DMS79 treated with DMSO at 0.1 percent for 48 hours (cell line): Measurements from ENCODE around the gene ITM2A.

Experiments used
- DNase-seq: peaks from one replicate; lab custom pipeline; 2025; lab: John Stamatoyannopoulos, UW

The ITM2A gene

DNA sequence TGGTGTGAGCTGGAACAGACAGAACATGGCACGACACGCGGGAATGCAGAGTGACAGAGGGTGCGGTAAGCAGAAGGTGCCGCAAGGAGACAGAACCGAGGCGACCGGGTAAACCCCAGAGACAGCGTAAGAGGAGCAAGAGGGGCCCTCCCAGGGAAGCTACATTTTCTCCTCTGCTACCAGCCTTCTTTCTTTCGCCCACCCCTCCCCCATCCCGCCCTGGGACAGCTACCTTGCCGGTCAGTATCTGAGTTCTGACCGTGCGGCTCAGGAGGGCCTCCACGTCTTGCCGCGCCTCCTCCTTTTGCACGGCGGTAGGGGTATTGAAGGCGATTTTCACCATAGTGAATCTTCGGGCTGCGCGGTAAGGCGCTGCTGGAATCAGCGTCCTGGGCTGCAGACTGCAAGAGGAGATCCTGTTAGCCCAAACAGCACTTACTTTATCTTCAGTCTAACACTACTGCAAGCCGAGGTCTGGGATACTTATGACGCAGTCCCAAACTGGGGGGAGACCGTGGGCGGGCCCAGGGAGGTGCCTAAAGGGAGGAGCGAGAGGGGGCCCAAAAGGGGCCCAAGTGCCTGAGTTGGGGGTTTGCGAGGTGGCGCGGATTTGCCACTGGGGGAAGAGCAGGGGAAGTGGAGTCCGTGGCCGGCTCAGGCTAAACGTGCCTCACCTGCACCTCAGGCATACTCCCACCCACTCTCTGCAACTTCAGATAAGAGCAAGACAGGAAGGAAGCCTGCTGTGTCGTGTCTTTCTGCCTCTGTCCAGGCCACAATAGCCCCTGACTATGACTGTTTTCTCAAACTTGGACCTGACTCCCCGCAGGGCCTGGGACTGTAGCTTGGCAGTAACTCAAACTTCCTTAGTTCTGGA is at the start of gene ITM2A:
TSS of gene ITM2A (minus strand) at position 462 of the 877 bp plus-strand sequence. CDS start at position 343, 119 bp downstream.
- no peak for DNase-seq

DNA sequence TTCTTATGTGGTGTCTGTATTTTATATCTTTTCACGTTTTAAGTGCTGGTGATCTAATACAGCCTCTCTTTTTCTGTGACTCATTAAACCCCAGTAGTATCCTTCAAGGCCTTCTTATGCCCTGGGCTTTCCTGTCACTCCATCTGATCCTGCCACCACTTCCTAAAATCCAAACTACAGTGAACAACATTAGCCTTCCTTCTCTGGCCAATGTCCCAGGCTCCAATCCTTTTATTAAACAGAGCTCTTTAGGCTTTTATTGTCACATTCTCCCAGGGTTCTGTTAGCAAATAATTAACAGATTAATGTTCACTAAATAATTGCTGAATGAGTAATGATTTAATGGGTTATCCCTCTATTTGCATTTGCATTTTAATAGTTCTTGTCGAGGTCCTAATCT is 47.9 kb upstream of the ITM2A start:
- no peak for DNase-seq

DNA sequence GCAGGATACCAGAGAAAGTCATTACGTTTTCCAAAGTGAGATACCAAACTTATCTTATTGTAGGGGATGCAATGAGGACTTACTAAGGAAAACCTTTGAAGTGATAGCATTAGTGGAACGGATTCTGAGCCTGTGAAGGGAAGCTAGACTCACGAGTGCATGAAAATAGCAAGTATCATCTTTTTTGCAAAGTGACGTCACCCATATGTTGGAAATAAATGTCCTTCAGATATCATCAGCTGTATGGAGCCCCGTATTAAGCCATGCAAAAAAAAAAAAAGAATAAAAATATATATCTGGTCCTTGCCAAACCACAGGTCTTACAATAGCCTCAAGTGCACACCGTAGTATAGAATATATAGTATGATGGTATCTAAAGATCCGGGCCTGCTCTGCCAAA is 46.8 kb upstream of the ITM2A start:
- DNase-seq = no peak

DNA sequence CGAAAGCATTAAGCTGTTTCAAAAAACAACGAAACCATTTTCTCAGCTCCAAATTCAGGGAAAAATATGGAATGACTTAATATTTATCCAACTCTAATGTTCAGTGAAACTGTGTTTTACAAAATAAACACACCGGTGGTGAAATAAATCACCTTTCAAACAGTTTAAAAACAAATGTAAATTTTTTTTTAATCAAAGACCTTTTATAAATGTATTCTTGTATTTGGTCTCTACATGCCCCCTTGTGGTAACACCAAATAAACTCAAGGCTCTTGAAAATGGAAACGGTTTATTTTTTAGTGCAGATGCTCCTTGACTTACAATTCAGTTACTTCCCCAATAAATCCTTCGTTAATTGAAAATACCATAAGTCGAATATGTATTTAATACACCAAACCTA is 45.8 kb upstream of the ITM2A start:
- DNase-seq = no peak

DNA sequence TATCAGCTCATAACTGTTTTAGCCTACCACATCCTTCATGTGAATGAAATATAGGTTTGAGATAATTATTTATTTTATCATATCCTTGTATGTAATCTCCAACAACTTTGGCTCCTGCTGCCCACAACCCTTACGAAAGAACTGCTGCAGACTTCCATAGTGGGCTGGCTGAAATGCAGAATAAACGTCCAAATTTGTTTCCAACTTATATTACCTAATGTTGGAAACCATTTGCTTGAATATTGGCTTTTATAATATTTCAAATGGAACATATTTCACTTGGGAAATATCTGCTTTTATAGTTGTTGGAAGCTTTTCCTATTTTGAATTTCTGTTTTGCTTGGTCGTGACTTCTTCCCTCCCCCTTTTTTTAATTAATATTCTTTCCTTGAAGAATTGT is 45.0 kb upstream of the ITM2A start:
- DNase-seq = no peak

DNA sequence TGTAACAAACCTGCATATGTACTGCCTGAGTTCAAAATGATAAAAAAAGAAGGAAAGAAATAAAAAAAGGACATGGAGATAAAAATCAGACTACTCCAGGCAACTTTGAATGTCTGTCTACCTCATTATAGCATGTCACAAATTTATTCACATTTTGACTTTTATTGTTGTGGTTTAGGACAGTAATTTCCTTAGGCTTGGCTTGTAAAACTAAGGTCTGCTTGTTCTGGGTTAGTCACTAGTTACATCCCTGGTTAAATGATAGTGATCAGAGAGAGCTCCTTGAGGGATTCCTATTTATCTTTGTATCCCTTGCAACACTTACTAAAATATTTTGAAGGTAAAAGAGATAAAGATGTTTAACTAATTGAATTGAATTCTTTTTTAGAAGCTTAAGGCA is 42.5 kb upstream of the ITM2A start:
- no peak for DNase-seq

DNA sequence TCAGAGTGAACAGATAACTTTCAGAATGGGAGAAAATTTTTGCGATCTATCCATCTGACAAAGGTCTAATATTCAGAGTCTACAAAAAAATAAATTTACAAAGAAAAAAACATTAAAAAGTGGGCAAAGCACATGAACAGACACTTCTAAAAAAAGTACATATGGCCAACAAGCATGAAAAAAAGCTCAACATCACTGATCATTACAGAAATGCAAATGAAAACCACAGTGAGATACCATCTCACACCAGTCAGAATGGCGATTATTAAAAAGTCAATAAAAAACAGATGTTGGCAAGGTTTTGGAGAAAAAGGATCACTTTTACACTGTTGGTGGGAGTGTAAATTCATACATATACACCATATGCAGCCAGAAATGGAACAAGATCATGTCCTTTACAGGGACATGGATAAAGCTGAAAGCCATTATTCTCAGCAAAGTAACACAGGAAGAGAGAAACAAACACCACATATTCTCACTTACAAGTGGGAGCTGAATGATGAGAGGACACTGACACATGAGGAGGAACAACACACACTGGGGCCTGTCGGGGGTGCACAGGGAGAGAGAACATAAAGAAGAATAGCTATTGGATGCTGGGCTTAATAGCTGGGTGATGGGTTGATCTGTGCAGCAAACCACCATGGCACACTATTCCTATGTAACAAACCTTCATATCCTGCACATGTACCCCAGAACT is 41.6 kb upstream of the ITM2A start:
- DNase-seq = no peak

DNA sequence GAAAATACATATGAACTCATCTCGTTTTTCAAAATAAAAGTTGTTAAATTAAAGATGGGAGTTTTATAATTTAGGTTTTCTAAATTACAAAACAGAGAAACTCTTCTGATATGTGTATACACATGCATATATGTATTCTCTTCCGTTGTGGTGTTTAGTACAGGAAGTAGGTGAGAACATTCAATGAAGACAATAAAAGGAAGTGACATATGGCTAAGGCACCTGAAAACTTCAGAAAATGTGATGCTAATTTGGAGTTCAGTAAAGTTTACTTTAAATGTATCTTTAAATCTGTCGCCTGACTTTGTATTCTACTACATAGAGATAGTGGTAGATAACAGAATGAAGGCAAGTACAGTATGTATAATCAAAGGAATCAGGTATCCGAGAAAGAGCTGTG is 33.5 kb upstream of the ITM2A start:
- no peak for DNase-seq

DNA sequence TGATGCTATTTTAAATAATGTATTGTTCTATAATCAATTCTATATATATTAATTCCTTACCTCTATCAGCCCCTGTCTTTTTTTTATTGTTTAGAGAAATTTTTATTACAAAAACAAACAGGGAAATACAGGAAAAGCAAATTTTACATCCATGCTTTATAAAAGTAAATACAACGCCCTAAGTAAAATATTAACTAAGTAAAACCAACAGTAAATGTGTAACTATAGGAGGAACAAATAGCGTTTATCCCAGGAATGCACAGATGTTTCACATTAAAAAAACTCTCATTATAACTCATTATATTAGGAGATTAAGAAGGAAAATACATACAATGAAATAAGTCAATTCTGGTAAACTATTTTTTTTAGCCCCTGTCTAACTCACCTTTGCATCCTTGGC is 8.2 kb upstream of the ITM2A start:
- DNase-seq = no peak

DNA sequence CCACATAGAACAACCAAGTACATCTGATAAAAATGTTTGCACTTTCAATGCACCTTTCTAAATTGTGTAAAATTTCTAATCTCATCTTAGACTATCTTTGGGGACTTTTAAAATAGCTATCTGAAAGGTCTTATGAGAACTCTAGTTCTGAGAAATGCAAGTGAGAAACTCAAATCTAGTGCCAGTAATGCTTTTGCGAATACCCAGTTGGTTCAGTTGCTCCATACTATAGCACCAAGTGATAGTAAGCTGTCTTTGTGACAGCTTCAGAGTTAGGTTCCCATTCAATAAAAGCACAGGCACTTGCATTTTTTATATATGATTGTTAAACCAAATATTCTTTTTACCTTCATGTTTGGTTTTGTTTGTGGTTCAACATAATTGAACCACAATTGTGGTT is 4.5 kb upstream of the ITM2A start:
- DNase-seq = no peak

DNA sequence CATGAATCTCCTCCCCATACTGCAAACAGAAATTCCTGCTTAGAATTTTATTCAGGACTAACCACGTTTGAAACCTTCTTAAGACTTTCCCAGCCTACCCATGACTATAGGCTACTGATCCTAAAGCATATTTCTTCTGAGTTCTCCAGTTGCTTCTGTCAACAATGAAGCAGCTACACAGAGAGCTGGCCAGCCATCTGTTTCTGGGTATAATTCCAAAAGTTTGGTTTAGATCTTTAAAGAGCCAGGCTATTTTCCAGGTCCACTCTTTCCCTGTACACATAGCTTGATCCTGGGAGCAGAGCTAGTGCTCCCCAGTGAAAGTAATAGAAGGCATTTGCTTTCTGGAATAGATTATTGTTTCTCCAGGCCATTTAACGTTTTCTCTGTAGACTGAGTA is 4.0 kb upstream of the ITM2A start:
- DNase-seq = no peak

DNA sequence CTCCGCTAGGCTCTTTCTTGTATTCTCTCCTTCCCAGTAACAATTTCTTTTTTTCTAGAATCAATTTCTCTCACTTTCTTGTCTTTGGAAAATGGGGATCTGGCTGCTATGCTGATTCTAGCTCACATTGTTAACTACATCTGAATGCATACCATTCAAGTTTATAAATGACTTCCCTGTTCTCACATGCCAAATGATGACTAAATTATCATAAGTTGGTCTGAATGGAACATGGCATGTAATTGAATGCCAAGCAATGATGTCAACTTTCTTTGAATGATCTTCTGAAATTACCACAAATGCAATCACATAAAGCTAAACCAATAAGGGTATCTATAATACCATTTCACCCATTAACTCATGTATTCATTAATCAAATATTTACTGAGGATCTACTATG is 2.7 kb upstream of the ITM2A start:
- no peak for DNase-seq

DNA sequence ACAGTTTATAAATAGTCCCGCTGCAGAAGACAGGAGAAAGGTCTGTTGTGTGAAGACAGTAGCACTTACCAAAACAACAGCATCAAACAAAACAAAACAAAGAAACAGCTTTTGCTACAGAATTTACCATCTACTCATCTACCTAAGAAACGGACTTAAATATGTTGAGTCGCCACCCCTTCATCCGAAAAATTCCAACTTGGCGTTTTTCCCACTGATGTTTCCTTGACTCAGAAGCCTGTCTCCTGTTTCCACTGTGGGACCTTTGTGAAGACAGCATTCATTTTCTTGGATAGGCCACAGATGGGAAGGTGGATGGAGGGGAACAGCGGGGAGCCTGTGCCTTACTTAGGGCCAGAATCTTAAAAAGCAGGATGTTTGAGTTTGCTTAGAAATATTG is 1.3 kb upstream of the ITM2A start:
- DNase-seq = no peak

DNA sequence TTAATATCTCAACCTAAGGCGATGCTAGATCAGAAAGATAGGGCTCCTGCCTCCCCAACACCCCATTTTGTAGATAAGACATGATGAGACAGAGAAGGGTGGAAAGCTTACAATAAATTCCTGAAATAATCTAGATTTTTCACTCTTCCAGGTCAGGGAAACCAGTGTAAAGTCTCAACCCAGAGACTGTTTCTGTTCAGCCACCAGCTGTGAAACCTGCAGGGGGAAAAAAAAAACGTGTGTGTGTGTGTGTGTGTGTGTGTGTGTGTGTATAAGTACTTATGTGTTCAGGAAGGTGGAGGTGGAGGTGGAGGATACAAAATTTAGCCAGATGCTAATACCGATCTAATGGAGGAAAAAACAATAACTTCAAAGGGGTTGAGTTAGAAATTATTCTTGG is 773 bp upstream of the ITM2A start:
- no peak for DNase-seq

DNA sequence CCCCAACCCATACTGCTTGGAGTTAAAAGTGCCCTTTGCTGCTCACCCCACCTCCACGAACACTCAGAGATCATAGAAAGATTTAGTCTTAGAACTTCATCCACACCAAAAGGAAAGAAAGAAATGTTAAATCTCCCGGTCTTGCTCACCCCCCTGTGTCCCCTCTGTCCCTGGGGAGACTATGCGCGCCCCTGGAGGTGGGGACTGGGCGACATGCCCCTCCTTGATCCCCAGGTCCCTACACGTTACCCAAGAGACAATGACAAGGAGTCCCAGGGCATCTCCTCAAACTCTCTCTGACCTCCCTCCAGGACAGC is 620 bp downstream of the ITM2A start:
- no peak for DNase-seq

DNA sequence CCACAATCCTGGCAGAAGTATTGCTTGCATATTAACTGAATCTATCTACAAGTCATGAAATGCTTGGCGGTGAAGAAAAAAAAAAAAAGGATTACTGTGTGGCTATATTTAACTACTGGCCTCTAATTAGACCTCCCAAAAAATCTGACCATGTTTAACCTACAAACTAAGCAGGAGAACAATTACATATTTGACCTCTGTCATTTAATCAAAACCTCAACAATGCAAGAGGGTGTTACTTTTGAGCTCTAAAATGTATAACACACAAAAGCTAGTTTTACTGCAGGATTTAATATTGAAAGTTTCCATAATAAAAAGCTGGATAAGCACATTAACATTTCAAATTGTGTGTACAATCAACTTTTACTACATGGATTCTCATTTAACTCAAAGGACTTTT is 1.5 kb downstream of the ITM2A start:
- DNase-seq = no peak

DNA sequence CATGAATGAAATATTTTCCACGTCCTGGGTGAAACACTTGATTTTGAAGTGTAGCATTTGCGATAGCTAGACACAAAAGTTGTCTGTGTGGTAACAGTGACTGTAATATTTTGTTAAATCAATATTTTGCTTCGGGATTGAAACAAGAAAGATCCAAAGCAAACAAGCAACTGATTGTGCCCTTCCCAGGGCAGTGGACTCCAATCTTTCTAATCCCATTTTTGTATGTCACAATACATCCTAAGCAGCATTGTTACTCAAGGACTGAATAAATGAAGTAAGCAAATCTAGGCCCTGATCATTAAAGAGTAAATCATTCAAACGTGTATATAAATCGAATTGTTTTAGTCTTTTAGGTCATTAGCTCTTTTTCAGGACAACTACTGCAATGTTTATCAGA is 2.8 kb downstream of the ITM2A start:
- no peak for DNase-seq

DNA sequence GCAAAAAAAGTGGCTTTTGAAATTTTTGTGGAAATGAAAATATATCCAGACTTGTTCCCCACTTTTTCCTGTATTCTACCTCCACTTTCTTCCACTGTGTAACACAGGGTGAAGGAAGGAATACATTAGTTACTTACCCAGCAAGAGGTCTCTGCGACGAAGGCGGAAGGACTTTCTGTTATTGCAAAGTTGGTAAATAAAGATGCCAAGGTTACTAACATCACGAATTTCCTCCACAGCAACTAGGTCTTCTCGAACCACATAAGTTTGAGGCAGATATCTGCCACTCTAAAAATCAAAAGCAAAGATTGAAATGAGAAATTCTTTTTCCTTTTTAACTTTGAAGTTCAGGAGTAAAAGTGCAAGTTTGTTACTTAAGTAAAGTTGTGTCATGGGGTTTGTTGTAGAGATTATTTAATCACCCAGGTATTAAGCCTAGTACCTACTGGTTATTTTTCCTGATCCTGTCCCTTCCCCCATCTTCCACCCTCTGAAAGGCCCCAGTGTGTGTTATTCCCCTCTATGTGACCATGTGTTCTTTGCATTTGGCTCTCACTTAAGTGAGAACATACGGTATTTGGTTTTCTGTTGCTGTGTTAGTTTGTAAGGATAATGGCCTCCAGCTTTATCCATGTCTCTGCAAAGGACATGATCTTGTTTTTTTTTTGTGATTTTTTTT is 5.8 kb downstream of the ITM2A start:
- DNase-seq = no peak

DNA sequence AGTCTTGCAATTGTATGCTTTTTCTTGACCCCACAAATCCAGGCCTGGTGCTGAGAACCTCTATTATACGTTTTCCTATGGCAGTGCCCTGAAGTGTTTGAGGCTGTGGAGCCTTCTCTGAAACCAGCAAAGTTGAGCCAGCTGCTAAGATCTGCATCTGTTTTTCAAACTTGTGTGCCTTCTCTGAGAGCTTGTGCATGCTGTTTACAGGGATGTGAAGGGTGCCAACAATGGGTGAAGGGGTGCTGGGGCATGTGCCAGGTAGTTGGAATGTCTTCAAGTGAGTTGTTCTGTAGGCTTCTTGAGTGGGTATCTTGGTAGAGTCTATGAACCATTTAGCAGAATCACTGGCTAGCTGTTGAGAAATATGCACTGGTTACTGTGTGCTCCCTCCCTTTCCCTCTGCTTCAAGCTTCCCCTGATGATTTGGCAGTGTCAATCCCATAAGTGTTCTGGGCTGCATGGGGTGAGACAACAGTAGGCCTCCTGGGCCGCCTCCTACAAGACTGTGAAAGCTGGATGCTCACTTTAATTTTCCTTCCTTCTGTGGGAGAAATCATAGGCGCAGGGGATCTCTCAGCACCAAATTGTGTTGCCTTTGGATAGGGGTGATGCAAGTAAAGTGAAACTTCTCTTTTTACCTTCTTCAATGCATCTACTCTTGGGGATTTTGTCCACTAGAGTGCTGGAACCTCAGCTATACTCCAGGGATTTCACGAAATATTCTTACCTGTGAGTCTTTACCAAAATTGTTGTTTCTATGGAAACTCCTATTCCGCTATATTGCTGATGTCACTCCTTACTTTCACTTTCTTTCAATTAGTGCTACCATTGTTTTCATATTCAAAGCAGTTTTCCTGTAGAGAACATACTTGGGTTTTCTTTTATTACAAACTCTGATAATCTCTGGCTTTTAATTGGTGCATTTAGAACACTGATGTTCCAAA is 30.0 kb downstream of the ITM2A start:
- no peak for DNase-seq

DNA sequence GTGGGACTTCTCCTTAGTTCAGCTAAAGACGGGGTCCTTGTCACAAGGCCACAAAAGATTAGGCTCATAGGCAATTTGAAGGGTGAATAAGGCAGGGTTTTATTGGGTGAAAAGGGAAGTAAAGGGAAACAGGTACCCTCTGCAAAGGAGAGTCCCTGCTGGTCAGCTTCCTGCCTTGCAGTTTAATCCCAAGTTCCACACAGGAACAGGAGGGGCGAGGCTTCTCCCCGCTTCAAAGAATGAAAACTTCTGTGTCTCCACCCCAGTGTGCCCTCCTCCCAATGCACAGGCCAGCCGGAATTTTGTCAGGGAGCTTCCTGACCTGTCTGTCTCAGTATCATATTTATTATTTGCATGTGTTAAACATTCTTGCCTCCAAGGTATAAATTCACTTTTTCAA is 37.1 kb downstream of the ITM2A start:
- DNase-seq = no peak

DNA sequence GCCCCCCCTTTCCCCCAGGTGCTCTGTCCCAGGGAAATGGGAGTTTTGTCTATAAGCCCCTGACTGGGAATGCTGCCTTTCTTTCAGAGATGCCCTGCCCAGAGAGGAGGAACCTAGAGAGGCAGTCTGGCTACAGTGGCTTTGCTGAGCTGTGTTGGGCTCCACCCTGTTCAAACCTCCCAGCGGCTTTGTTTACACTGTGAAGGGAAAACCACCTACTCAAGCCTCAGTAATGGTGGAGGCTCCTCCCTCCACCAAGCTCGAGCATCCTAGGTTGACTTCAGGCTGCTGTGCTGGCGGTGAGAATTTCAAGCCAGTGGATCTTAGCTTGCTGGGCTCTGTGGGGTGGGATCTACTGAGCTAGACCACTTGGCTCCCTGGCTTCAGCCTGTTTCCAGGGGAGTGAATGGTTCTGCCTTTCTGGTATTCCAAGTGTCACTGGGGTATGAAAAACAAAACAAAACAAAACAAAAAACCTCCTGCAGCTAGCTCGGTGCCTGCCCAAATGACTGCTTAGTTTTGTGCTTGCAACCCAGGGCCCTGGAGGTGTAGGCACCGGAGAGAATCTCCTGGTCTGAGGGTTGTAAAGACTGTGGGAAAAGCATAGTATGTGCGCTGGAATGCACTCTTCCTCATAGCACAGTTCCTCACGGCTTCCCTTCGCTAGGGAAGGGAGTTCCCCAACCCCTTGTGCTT is 41.7 kb downstream of the ITM2A start:
- DNase-seq = no peak
